ENCODE data around the gene PRMT7.

DNA sequence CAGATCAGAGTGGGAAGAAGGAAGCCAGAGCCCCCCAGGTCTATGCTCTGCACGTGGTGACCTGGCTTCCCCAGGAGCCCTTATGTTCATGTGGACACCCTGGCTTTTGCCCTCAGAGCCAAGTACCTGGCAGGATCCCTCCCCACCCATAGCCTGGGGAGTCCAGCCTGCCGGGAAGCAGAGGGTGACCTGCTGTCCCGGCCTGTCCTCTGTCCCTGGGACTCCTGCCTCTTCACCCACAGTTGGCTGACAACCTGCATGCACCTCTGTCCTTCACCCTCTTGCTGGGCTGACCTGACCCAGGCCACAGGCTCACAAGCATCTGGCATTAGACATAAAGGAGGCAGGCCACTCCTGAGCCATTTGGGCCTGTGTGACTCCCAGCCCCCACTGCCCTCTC, 77.3 kb downstream of the PRMT7 start:
- TF ChIP-seq, protein P1, sequence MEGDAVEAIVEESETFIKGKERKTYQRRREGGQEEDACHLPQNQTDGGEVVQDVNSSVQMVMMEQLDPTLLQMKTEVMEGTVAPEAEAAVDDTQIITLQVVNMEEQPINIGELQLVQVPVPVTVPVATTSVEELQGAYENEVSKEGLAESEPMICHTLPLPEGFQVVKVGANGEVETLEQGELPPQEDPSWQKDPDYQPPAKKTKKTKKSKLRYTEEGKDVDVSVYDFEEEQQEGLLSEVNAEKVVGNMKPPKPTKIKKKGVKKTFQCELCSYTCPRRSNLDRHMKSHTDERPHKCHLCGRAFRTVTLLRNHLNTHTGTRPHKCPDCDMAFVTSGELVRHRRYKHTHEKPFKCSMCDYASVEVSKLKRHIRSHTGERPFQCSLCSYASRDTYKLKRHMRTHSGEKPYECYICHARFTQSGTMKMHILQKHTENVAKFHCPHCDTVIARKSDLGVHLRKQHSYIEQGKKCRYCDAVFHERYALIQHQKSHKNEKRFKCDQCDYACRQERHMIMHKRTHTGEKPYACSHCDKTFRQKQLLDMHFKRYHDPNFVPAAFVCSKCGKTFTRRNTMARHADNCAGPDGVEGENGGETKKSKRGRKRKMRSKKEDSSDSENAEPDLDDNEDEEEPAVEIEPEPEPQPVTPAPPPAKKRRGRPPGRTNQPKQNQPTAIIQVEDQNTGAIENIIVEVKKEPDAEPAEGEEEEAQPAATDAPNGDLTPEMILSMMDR (IDR thresholded peaks at IDR 0.05; ENCODE audit: borderline replicate concordance, extremely low read depth, low read length, poor library complexity, severe bottlenecking) = no peak
- no peak for TF ChIP-seq EZH2 (IDR thresholded peaks at IDR 0.05; ENCODE audit: borderline replicate concordance, low read depth, low read length, severe bottlenecking)

Measured in DND-41 (cell line).